SH-SY5Y (cell line): ENCODE results near the gene SCNN1B.

Source experiments
- GATA2 ChIP-seq: IDR thresholded peaks from 2 replicates; pipeline ENCODE4 v1.6.1; 2011; ENCODE audit warnings: mild to moderate bottlenecking, low read depth, low read length
- GATA3 ChIP-seq: IDR thresholded peaks from 2 replicates; pipeline ENCODE4 v1.6.1; 2011; ENCODE audit warnings: low read depth, mild to moderate bottlenecking, low read length, moderate library complexity

GRCh38 chr16:23278031-23278430 lies 24.1 kb upstream of the SCNN1B start:
- TF ChIP-seq GATA2 = no peak
- no peak for TF ChIP-seq GATA3
